IPS-NIHi7 (cell line): ENCODE results near the gene ADAMTSL1.

Source experiments
- DNase-seq: peaks from one replicate; pipeline ENCODE4 v3.0.0; 2012; ENCODE audit warnings: mixed read lengths; ENCODE audit errors: extremely low spot score

Gene ADAMTSL1

GRCh38 chr9:18806232-18807080, 332.5 kb downstream of the ADAMTSL1 start:
- DNase-seq, result no peak

DNA sequence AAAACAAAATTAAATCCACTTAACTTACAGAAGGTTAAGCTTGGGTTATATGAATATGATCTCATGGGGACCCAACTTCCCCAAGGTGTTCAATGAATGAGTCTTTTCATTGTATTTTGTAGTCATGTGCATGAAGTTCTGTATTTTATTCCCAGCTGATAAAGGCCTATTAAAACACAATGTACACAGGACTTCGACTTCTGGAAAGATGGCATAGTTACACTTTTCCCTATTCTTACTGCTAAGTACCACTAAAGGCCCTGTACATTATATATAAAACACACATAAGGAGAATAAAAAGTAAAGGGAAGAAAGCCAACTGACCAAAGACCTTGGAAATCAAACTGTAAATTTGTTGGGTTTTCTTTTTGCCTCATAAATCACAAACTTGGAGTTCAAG, 336.6 kb downstream of the ADAMTSL1 start:
- no peak for DNase-seq

DNA sequence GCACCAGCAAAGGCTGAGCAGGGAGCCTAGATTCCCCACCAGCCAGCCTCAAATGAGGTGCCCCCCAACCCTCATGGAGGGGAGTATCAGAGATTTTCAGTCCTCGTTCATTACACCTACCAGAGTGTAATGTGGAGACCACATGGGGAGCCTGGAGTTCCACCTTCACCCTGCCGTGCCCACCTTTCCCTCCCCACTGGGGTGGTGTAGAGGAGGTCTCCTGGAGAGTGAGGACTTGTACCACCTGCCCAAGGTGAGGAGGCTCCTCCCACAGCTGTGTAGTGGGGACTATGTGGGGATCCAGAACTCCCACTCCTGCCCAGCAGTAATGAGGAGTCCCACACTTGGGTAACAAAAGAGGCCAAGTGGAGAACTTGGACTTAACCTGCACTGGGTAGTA, 337.2 kb downstream of the ADAMTSL1 start:
- DNase-seq, result no peak

DNA sequence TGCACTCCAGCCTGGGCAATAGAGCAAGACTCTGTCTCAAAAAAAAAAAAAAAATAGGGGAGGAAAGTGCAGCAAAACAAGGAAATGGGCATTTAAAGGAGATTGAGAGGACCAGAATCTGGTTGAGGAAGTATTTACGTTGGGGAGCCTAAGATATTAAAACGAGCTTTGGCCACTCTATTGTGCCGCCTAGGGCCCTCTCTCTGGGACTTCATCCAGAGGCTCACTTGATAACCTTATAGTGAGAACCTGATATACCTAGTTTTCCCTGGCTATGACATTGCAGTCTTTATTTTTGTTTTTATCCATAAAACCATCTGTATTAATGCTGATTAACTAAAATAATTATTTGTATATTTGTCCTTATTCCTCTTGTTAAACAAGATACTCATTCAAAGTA, 345.5 kb downstream of the ADAMTSL1 start:
- no peak for DNase-seq

GRCh38 chr9:18820566-18821095, 346.7 kb downstream of the ADAMTSL1 start:
- no peak for DNase-seq

- DNase-seq, result peak; percentile 19
These were observed 347.8 kb downstream of the ADAMTSL1 start for GRCh38 chr9:18821788-18822187.

DNA sequence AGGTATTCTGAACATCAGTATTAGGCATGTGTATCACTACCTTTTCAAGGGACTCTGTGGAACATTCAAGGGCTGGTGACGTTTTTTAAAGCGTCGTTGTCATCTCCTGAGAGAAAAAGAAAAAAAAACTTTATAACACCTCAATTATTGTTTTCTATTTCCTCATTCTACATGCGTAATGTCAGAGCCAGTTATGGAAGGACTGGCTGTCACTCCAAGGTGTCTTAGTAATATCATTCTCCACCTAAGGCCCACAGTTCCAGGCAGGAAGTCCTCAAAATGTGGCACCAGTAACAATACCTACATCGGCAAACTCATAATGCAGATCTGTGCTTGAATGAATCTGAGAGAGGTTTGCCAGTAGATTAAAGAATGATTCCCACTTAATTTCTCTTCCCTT, 348.9 kb downstream of the ADAMTSL1 start:
- DNase-seq, result no peak

DNA sequence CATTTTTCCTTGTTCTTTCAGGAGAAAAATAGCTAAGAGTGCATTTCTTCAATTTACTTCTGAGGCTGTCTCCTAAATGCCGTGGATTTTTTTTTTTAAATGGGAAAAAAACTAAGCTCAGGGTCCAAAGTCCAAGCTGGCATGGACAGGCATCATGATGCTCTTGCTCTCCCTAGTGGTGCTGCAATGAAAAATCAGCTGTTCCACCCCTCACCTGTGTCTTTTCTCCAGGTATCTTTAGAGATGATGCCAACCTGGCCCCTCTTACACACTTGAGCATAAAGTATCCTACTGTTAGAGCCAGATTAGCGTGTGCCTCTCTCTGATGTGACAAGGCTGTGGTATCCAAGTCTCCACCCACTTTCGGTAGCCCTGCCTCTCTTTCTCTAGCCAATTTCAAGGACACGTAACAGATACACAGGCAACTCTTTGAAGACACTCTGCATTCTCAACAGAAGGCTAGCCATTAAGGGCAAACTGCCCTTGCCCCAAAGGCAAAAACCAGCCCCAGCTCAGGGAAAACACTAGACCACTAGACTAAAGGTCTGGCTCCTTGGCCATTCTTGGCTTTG, 350.2 kb downstream of the ADAMTSL1 start:
- DNase-seq, result peak; percentile 54

GRCh38 chr9:18825656-18826170, 351.8 kb downstream of the ADAMTSL1 start:
- DNase-seq, result no peak

GRCh38 chr9:18826248-18826647, 352.3 kb downstream of the ADAMTSL1 start:
- DNase-seq, result no peak

GRCh38 chr9:18829066-18829465, 355.1 kb downstream of the ADAMTSL1 start:
- DNase-seq, result no peak

- no peak for DNase-seq
These were observed 355.9 kb downstream of the ADAMTSL1 start for GRCh38 chr9:18829873-18830272.

- no peak for DNase-seq
These were observed 360.9 kb downstream of the ADAMTSL1 start for GRCh38 chr9:18834740-18835361.

GRCh38 chr9:18837402-18837801, 363.4 kb downstream of the ADAMTSL1 start:
- no peak for DNase-seq

- DNase-seq, result no peak
These were observed 373.8 kb downstream of the ADAMTSL1 start for GRCh38 chr9:18847576-18848275.

GRCh38 chr9:18848657-18849056, 374.7 kb downstream of the ADAMTSL1 start:
- DNase-seq, result no peak

GRCh38 chr9:18849270-18849669, 375.3 kb downstream of the ADAMTSL1 start:
- no peak for DNase-seq

GRCh38 chr9:18849890-18850677, 376.1 kb downstream of the ADAMTSL1 start:
- DNase-seq, result no peak

GRCh38 chr9:18851069-18851795, 377.3 kb downstream of the ADAMTSL1 start:
- DNase-seq, result no peak

DNA sequence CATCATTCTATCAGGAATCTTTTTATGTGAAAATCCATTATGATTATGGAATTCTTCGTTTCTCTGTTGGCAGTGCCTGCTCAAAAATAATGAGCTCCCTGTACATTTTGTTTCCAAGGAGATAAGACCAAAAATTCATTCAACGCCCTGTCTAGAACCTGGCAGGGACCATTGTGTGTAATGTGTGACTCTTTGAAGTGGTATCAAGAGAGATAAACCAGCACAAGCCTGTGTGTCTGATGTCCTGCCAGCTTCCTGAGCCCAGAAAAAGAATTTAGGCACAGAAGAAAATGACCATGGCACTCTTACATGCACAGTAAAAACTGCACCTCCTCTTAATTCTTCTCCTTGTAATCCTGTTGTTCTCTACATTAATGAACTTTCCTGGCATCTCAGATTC, 381.7 kb downstream of the ADAMTSL1 start:
- no peak for DNase-seq
